Transverse colon (tissue), 4 donors: ENCODE data around the gene SLIT3. TPM values are rescaled to one million over a fixed set of nuclear protein-coding genes. Genes with fewer than 3 reads are reported as not detected.

Experiments
- DNase-seq: peaks from one replicate; pipeline ENCODE4 v3.0.0-alpha.2; 2019
- H3K27ac ChIP-seq, 4 donors: fragments of 200-600 bp; sonication (generic); 2 replicates each; pipeline ENCODE4 v1.5.1; 2016 to 2018; ENCODE audit warnings: inconsistent platforms in 4 of 4
- H3K27me3 ChIP-seq: fragments of 200-600 bp; sonication (generic); 2 replicates; pipeline ENCODE4 v1.5.1; 2017; ENCODE audit warnings: inconsistent platforms
- H3K36me3 ChIP-seq, 4 donors: fragments of 200-600 bp; sonication (generic); 2 replicates each; pipeline ENCODE4 v1.5.1; 2017 to 2019; ENCODE audit warnings: inconsistent platforms in 4 of 4
- H3K4me1 ChIP-seq, 4 donors: fragments of 200-600 bp; sonication (generic); 2 replicates each; pipeline ENCODE4 v1.5.1; 2017 to 2020; ENCODE audit warnings: inconsistent platforms in 4 of 4
- H3K4me3 ChIP-seq, 4 donors: fragments of 200-600 bp; sonication (generic); 1 replicate in 1 of 4; 2 replicates in 3 of 4; pipeline versions ENCODE4 v1.5.1 to v1.6.1; 2017 to 2019; ENCODE audit warnings: inconsistent platforms in 4 of 4
- H3K9me3 ChIP-seq, 2 donors: fragments of 200-600 bp; sonication (generic); 2 replicates each; pipeline ENCODE4 v1.5.1; 2017 to 2019; ENCODE audit warnings: inconsistent platforms in 2 of 2
- EP300 ChIP-seq: sonication (generic); formaldehyde crosslinking; IDR thresholded peaks from one replicate; pipeline ENCODE4 v1.6.1; 2017; ENCODE audit warnings: antibody characterized with exemption, low read depth
- POLR2A ChIP-seq: fragments of 450-650 bp; IDR thresholded peaks from one replicate; pipeline ENCODE4 v1.6.1; 2016; ENCODE audit warnings: antibody characterized with exemption, mild to moderate bottlenecking, moderate library complexity
- POLR2AphosphoS5 ChIP-seq, 3 donors: sonication (generic); formaldehyde crosslinking; IDR thresholded peaks; one replicate each; pipeline ENCODE4 v1.6.1; 2016; ENCODE audit warnings: antibody characterized with exemption in 3 of 3
- WGBS, 2 donors: methylation state at CpG; one replicate each; pipeline ENCODE4 v1.1.5; 2018; ENCODE audit warnings: low coverage in 1 of 2; 5-methylcytosine and 5-hydroxymethylcytosine counted together
- in situ Hi-C, 4 donors: fragments of 200-750 bp; cut with MboI; loops; one replicate each; pipeline versions ENCODE4 v1.15.0 to v1.15.1; 2017; ENCODE audit warnings: low sequenced_read_pairs in 3 of 4, low pct_ligation_motif_present in 1 of 4, low pct_unique_long_range_greater_than_20kb in 1 of 4
- intact Hi-C: fragments of 100-400 bp; cut with DNase I; formaldehyde crosslinking; loops from one replicate; pipeline ENCODE4 v1.15.1; 2023; ENCODE audit warnings: low total_unique reads
- total RNA-seq, 4 donors: library from RNA; depleted of rRNA; stranded (reverse); fragments of >200 nt; gene quantifications; one replicate each; pipeline ENCODE4 v1.1.0, GENCODE V29; 2016
- TF ChIP-seq, protein P1 (sequence below), 5 experiments: fragments of 200-600 bp in 3 of 5; fragments of 450-650 bp in 2 of 5; sonication (generic) in 3 of 5; IDR thresholded peaks; 1 replicate in 2 of 5; 2 replicates in 3 of 5; pipeline ENCODE4 v1.5.1; 2016 to 2017; ENCODE audit warnings: antibody characterized with exemption in 5 of 5, inconsistent platforms in 3 of 5, mild to moderate bottlenecking in 2 of 5, moderate library complexity in 1 of 5

SLIT3 gene
- total RNA-seq, 4 donors from 2014 or later, result 6.7 to 60.5 (median 9.6) TPM

DNA sequence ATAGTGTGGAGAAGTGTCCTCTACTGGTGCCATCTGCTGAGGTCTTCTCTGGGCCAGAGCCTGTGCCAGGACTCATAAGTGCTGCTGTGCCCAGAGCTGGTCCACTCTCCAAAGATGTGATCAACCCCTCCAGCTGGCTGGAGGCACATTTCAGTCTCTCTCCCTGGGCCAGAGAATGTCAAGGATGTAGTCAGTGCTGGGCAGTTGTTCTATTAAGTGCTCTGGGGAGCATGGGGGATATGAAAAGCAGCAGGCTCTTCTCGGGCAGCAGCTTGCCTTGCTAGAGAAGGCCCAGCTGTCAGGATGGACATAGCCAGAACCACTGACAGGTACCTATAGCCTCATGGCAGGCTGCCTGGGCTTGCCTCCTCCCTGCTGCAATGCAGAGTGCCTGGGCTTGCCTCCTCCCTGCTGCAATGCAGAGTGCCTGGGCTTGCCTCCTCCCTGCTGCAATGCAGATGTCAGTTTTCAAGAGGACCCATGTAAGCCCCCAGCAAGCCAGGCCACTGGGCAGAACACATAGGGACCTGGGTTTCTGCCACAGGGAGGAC is 564.6 kb downstream of the SLIT3 start:
- in situ Hi-C loops (no loop called here), intact Hi-C loops (no loop called here)
- H3K36me3 ChIP-seq, result no peaks in the 10 kb centered on the region
- no peak overlapping the region for H3K4me3 ChIP-seq
- DNase-seq, result no peak
- H3K9me3 ChIP-seq, result no peaks in the 10 kb centered on the region
- TF ChIP-seq POLR2A, result no peak
- TF ChIP-seq, protein P1, sequence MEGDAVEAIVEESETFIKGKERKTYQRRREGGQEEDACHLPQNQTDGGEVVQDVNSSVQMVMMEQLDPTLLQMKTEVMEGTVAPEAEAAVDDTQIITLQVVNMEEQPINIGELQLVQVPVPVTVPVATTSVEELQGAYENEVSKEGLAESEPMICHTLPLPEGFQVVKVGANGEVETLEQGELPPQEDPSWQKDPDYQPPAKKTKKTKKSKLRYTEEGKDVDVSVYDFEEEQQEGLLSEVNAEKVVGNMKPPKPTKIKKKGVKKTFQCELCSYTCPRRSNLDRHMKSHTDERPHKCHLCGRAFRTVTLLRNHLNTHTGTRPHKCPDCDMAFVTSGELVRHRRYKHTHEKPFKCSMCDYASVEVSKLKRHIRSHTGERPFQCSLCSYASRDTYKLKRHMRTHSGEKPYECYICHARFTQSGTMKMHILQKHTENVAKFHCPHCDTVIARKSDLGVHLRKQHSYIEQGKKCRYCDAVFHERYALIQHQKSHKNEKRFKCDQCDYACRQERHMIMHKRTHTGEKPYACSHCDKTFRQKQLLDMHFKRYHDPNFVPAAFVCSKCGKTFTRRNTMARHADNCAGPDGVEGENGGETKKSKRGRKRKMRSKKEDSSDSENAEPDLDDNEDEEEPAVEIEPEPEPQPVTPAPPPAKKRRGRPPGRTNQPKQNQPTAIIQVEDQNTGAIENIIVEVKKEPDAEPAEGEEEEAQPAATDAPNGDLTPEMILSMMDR (IDR thresholded peaks at IDR 0.05), result no peak
- H3K4me1 ChIP-seq, result no peaks in the 10 kb centered on the region
- no peaks in the 10 kb centered on the region for H3K27me3 ChIP-seq
- 80% methylated on average over 1 of the region's 1 CpG; no CpG with 5 or more reads in 1 of the 2 donors for WGBS, 2 donors
- H3K27ac ChIP-seq, result no peak overlapping the region

DNA sequence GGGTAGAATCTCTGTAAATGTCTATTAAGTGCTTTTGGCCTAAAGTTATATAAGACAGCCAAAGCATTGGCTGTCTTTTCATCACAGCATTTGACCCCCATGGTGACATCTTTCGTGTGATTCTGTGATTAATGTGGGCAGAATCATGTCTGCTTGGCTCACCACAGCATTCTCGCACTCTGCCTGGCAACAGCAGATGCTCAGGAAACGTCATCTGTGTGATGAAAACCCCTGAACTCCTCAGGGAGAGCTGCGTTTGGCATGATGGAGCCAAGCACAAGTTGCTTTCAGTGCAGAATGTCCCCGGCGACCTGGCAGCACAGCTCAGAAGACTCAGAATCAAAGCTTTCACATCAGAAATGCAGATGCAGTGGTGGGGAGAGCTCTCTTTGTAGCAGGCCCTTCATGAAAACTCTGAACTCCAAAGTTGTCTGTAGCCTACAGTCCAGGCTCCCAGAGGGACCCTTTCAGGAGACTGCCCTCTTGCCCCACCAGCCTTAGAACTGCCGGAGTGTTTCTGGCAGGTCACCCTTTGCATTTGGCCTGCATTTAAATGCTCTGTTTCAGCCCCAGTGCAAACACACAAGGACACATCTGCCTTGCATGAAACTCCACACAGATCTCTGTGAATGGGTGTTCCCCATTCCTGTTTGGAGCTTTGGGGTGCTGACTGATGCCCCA is 566.2 kb downstream of the SLIT3 start:
- 55% methylated on average over 7 of the region's 7 CpGs; no CpG with 5 or more reads in 1 of the 2 donors for WGBS, 2 donors
- H3K9me3 ChIP-seq, result no peaks in the 10 kb centered on the region
- H3K27me3 ChIP-seq, result no peaks in the 10 kb centered on the region
- no peak overlapping the region for H3K4me3 ChIP-seq
- TF ChIP-seq EP300, result no peak
- no peak for TF ChIP-seq POLR2A
- TF ChIP-seq, protein P1 (IDR thresholded peaks at IDR 0.05), result no peak
- no peak for TF ChIP-seq POLR2AphosphoS5 (IDR thresholded peaks at IDR 0.05)
- intact Hi-C loops (no loop called here), in situ Hi-C loops (no loop called here)
- DNase-seq, result no peak
- no peak overlapping the region for H3K27ac ChIP-seq
- H3K36me3 ChIP-seq, result no peaks in the 10 kb centered on the region
- H3K4me1 ChIP-seq, result no peaks in the 10 kb centered on the region

DNA sequence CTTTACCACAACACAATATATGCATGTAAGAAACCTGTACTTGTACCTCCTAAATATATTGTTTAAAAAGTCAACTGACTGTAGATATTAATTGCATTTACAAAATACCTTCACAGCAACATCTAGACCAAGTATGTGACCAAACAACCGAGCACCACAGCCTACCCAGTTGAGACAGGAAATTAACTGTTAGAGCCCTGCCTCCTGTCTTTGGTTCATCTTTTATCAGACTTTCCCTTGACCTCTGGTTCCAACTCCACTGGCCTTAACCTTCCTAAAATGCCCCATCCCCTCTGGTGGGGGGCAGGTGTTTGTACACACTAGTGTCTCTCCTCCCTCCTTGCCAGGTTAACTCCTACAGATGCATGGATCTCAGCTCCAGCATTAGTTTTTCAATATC is 566.8 kb downstream of the SLIT3 start:
- H3K27me3 ChIP-seq, result no peaks in the 10 kb centered on the region
- no peaks in the 10 kb centered on the region for H3K36me3 ChIP-seq
- intact Hi-C loops (no loop called here), in situ Hi-C loops (no loop called here)
- no peaks in the 10 kb centered on the region for H3K4me1 ChIP-seq
- H3K4me3 ChIP-seq, result no peak overlapping the region
- WGBS, 2 donors, result 60 to 80% methylated on average over 1 of the region's 1 CpG
- H3K27ac ChIP-seq, result no peak overlapping the region
- no peak for TF ChIP-seq POLR2A
- TF ChIP-seq, protein P1 (IDR thresholded peaks at IDR 0.05), result no peak
- no peak for TF ChIP-seq POLR2AphosphoS5 (IDR thresholded peaks at IDR 0.05)
- TF ChIP-seq EP300, result no peak
- DNase-seq, result no peak
- H3K9me3 ChIP-seq, result no peaks in the 10 kb centered on the region

DNA sequence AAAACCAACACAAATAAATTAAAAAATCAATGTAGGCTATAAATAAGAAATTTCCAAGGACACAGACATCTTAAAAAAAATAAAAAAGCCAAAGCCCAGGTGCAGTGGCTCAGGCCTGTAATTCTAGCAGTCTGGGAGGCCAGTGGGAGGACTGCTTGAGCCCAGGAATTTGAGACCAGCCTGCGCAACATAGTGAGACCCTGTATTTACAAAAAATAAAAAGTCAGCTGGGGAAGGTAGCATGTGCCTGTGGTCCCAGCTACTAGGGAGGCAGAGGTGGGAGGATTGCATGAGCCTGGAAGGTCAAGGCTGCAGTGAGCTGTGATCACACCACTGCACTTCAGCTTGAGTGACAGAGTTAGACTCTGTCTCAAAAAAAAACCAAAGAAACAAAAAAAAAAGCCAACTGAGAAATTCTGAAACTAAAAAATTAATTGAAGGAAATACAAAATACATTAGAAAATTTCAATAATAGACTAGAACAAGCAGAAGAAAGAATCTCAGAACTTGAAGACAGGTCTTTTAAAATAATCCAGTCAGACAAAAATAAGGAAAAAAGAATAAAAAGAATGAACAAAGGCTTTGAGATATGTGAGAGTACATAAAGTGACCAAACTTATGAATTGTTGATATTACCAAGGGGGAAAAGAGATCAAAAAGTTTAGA is 572.3 kb downstream of the SLIT3 start:
- no peak for DNase-seq
- no peak overlapping the region for H3K4me3 ChIP-seq
- H3K36me3 ChIP-seq, result no peaks in the 10 kb centered on the region
- WGBS, 2 donors, result 89% methylated on average over 1 of the region's 1 CpG; no CpG with 5 or more reads in 1 of the 2 donors
- H3K9me3 ChIP-seq, result peaks cover 0 to 3% of the 10 kb centered on the region in 2 donors
- in situ Hi-C loops (no loop called here), intact Hi-C loops (no loop called here)
- H3K27me3 ChIP-seq, result no peaks in the 10 kb centered on the region
- no peak overlapping the region for H3K27ac ChIP-seq
- TF ChIP-seq POLR2AphosphoS5 (IDR thresholded peaks at IDR 0.05), result no peak
- TF ChIP-seq, protein P1 (IDR thresholded peaks at IDR 0.05), result no peak
- no peak for TF ChIP-seq POLR2A
- no peak for TF ChIP-seq EP300
- H3K4me1 ChIP-seq, result no peaks in the 10 kb centered on the region
